HepG2 (cell line): Measurements from ENCODE around the gene ATAD1. TPM values are rescaled to one million over a fixed set of nuclear protein-coding genes. Genes with fewer than 3 reads are reported as not detected.

Source experiments
- ATAC-seq: fragments of 200-7000 bp; cut with Tn5 transposase; 3 replicates; pipeline ENCODE4 v1.9.1; 2020; ENCODE audit warnings: mild to moderate bottlenecking, moderate library complexity
- BruUV-seq: library from RNA; stranded (reverse); fragments of 400-500 nt; replicated peaks from 2 replicates; lab custom pipeline; 2021; lab: Mats Ljungman, UMichigan
- CTCF ChIA-PET: fragments of 300-600 bp; formaldehyde crosslinking; extraction: SDS; loops from one replicate; lab custom pipeline; 2021; ENCODE audit warnings: low total read pairs, inconsistent platforms, low intra/inter-chr PET ratio; lab: Yijun Ruan, JAX
- POLR2A ChIA-PET: fragments of 350-600 bp; sonication (Branson Sonifier 250); formaldehyde crosslinking; loops from one replicate; lab custom pipeline; 2020; ENCODE audit warnings: antibody characterized with exemption, inconsistent platforms; lab: Yijun Ruan, JAX
- DNase-seq: peaks from one replicate; pipeline ENCODE4 v3.0.0-alpha.2; 2015; ENCODE audit warnings: low spot score
- FAIRE-seq: peaks from 3 replicates; lab custom pipeline; 2011; peaks lifted over from hg19 to GRCh38; lab: Jason Lieb, UNC
- H2AFZ ChIP-seq: one replicate; pipeline ENCODE4 v1.6.1; 2011; ENCODE audit warnings: low read length, inconsistent platforms
- H3K27ac ChIP-seq: fragments of 300-600 bp; 3 replicates; pipeline ENCODE4 v1.8.0; 2011; ENCODE audit warnings: mixed run types, mild to moderate bottlenecking, mixed read lengths, low read length, inconsistent platforms; ENCODE audit not compliant: insufficient read depth; ENCODE audit errors: extremely low read length
- H3K27me3 ChIP-seq, 2 experiments: fragments of 200-600 bp in 1 of 2; 2 replicates in 1 of 2; 3 replicates in 1 of 2; pipeline versions ENCODE4 v1.6.0 to v1.8.0; 2011; ENCODE audit warnings: low read length in 2 of 2, mild to moderate bottlenecking in 2 of 2, moderate library complexity in 2 of 2, inconsistent platforms in 1 of 2; ENCODE audit not compliant: insufficient read depth in 2 of 2, control insufficient read depth in 1 of 2
- H3K36me3 ChIP-seq, 2 experiments: fragments of 200-600 bp in 1 of 2; replicated peaks in 1 of 2; 2 replicates in 1 of 2; 3 replicates in 1 of 2; pipeline versions ENCODE4 v1.5.1 to v1.8.0; 2011; ENCODE audit warnings: low read length in 2 of 2, inconsistent platforms in 1 of 2; ENCODE audit not compliant: insufficient read depth in 2 of 2, control insufficient read depth in 1 of 2
- H3K4me1 ChIP-seq: 2 replicates; pipeline ENCODE4 v1.5.1; 2012; ENCODE audit warnings: low read length, inconsistent platforms; ENCODE audit not compliant: insufficient read depth
- H3K4me2 ChIP-seq: 2 replicates; pipeline ENCODE4 v1.6.0; 2011; ENCODE audit warnings: low read depth, low read length, inconsistent platforms
- H3K4me3 ChIP-seq, 3 experiments: fragments of 200-600 bp in 1 of 3; sonication (generic), shearing (Covaris generic) in 1 of 3; replicated peaks in 1 of 3; 2 replicates each; pipeline ENCODE4 v1.5.1; 2011 to 2016; ENCODE audit warnings: low read length in 3 of 3, inconsistent platforms in 2 of 3, low read depth in 2 of 3, mild to moderate bottlenecking in 2 of 3, control low read depth in 1 of 3, mixed read lengths in 1 of 3; ENCODE audit not compliant: insufficient read depth in 1 of 3
- H3K79me2 ChIP-seq: one replicate; pipeline ENCODE4 v1.6.1; 2011; ENCODE audit warnings: low read length, inconsistent platforms; ENCODE audit not compliant: insufficient read depth
- H3K9ac ChIP-seq: 2 replicates; pipeline ENCODE4 v1.6.0; 2011; ENCODE audit warnings: mild to moderate bottlenecking, low read depth, low read length, inconsistent platforms; ENCODE audit not compliant: insufficient read depth
- H3K9me3 ChIP-seq: 2 replicates; pipeline ENCODE4 v1.5.1; 2012; ENCODE audit warnings: mild to moderate bottlenecking, low read length
- H4K20me1 ChIP-seq: 2 replicates; pipeline ENCODE4 v1.6.0; 2011; ENCODE audit warnings: inconsistent platforms, mild to moderate bottlenecking, low read length, moderate library complexity; ENCODE audit not compliant: insufficient read depth
- ARID3A ChIP-seq: IDR thresholded peaks from 2 replicates; pipeline ENCODE4 v1.6.1; 2012; ENCODE audit warnings: low read depth, low read length, improper control_type of control experiment
- ARID5B ChIP-seq: IDR thresholded peaks from 2 replicates; pipeline ENCODE4 v1.4.0; 2020; ENCODE audit warnings: mild to moderate bottlenecking, missing genetic modification reagents
- EP300 ChIP-seq, 3 experiments: sonication (generic) in 1 of 3; formaldehyde crosslinking in 1 of 3; IDR thresholded peaks; 2 replicates each; pipeline versions ENCODE4 v1.5.1 to v1.6.1; 2011 to 2020; ENCODE audit warnings: low read depth in 2 of 3, low read length in 2 of 3, borderline replicate concordance in 1 of 3, improper control_type of control experiment in 1 of 3, mild to moderate bottlenecking in 1 of 3, missing genetic modification reagents in 1 of 3, moderate library complexity in 1 of 3
- FOSL2 ChIP-seq: sonication (generic); formaldehyde crosslinking; IDR thresholded peaks from 2 replicates; pipeline ENCODE4 v1.4.0; 2020; ENCODE audit warnings: missing genetic modification reagents
- FOXA1 ChIP-seq, 2 experiments: fragments of 450-650 bp in 1 of 2; sonication (generic) in 1 of 2; formaldehyde crosslinking in 1 of 2; IDR thresholded peaks; 2 replicates each; pipeline versions ENCODE4 v1.4.0 to v1.6.1; 2016 to 2020; ENCODE audit warnings: missing genetic modification reagents in 1 of 2
- FOXA3 ChIP-seq: IDR thresholded peaks from 2 replicates; pipeline ENCODE4 v1.6.1; 2016; ENCODE audit warnings: missing genetic modification reagents, missing compliant biosample characterization
- HMG20A ChIP-seq: IDR thresholded peaks from 2 replicates; pipeline ENCODE4 v1.6.1; 2016; ENCODE audit warnings: borderline replicate concordance
- MBD4 ChIP-seq: IDR thresholded peaks from 2 replicates; pipeline ENCODE4 v1.6.1; 2012; ENCODE audit warnings: low read length, inconsistent platforms, borderline replicate concordance
- MTA1 ChIP-seq: sonication (generic); formaldehyde crosslinking; IDR thresholded peaks from 2 replicates; pipeline ENCODE4 v1.4.0; 2020; ENCODE audit warnings: missing genetic modification reagents, mild to moderate bottlenecking, borderline replicate concordance
- NFYC ChIP-seq: IDR thresholded peaks from 2 replicates; pipeline ENCODE4 v1.6.1; 2016; ENCODE audit warnings: missing genetic modification reagents, missing compliant biosample characterization
- NR0B2 ChIP-seq: sonication (generic); formaldehyde crosslinking; IDR thresholded peaks from 2 replicates; pipeline ENCODE4 v1.4.0; 2020; ENCODE audit warnings: mild to moderate bottlenecking, missing genetic modification reagents
- PLRG1 ChIP-seq: fragments of 450-650 bp; conservative IDR thresholded peaks from 2 replicates; pipeline ENCODE4 v1.6.1; 2016
- TBX3 ChIP-seq: fragments of 450-650 bp; IDR thresholded peaks from 2 replicates; pipeline ENCODE4 v1.6.1; 2017; ENCODE audit warnings: antibody characterized with exemption, mild to moderate bottlenecking, inconsistent platforms, borderline replicate concordance
- ZBTB44 ChIP-seq: sonication (generic); formaldehyde crosslinking; IDR thresholded peaks from 2 replicates; pipeline ENCODE4 v1.4.0; 2020; ENCODE audit warnings: missing genetic modification reagents
- ZFP82 ChIP-seq: sonication (generic); formaldehyde crosslinking; IDR thresholded peaks from 2 replicates; pipeline ENCODE4 v1.5.1; 2020; ENCODE audit warnings: mild to moderate bottlenecking, missing genetic modification reagents, borderline replicate concordance
- ZNF333 ChIP-seq: sonication (generic); formaldehyde crosslinking; IDR thresholded peaks from 2 replicates; pipeline ENCODE4 v1.4.0; 2020; ENCODE audit warnings: mild to moderate bottlenecking, missing genetic modification reagents, borderline replicate concordance
- ZNF879 ChIP-seq: sonication (generic); formaldehyde crosslinking; IDR thresholded peaks from 2 replicates; pipeline ENCODE4 v1.8.1; 2023; ENCODE audit warnings: missing genetic modification reagents
- WGBS: methylation state at CpG from one replicate; pipeline ENCODE4 v1.1.6; 2017; ENCODE audit warnings: low lambda C conversion rate; 5-methylcytosine and 5-hydroxymethylcytosine counted together
- in situ Hi-C: cut with HindIII; loops from 2 replicates; pipeline ENCODE4 v1.10.0; 2017; ENCODE audit warnings: low pct_unique_long_range_greater_than_20kb; ENCODE audit not compliant: extremely low pct_ligation_motif_present
- intact Hi-C: fragments of 100-400 bp; cut with micrococcal nuclease; formaldehyde crosslinking; loops from one replicate; pipeline ENCODE4 v1.10.0; 2022; ENCODE audit not compliant: unreplicated experiment
- polyA plus RNA-seq, 8 experiments: library from polyadenylated mRNA; depleted of rRNA in 3 of 8; stranded (reverse) in 7 of 8; unstranded in 1 of 8; fragments of >200 nt; fragmentation: Illumina TruSeq in 4 of 8; extraction: Trizol in 4 of 8; gene quantifications; 2 replicates each; pipeline versions ENCODE4 v1.2.1 to v1.2.3, GENCODE V29; 2011 to 2016; ENCODE audit warnings: low read depth in 4 of 8, missing spikeins in 1 of 8, mixed read lengths in 1 of 8; ENCODE audit not compliant: insufficient read depth in 1 of 8
- total RNA-seq, 5 experiments: library from RNA; depleted of rRNA; stranded (reverse); fragments of >200 nt; fragmentation: Illumina TruSeq; extraction: Trizol; gene quantifications; 2 replicates each; pipeline ENCODE4 v1.2.3, GENCODE V29; 2016; ENCODE audit warnings: low read depth in 1 of 5

The ATAD1 gene
- total and polyA plus RNA-seq, 2 of the 13 experiments (the other 11 are each of a cell fraction or from before 2014, with no cell fraction given), result 14.9 to 28.2 TPM

- Histone ChIP-seq H3K9me3 (no peaks in the 10 kb centered on the region), H4K20me1 (no peaks in the 10 kb centered on the region), H3K27ac (no peak overlapping the region), H3K27me3 (peaks cover 0 to 1% of the 10 kb centered on the region in 2 experiments; a peak in 1 of 5 replicates), H3K4me1 (peaks cover 21% of the 10 kb centered on the region), H3K79me2 (no peaks in the 10 kb centered on the region), H3K4me3 (no peak overlapping the region), H3K4me2 (no peak overlapping the region), H2AFZ (no peak overlapping the region), H3K9ac (no peak overlapping the region), H3K36me3 (no peaks in the 10 kb centered on the region)
- intact Hi-C loops, result no loop called here
- in situ Hi-C loops, result no loop called here
- ChIA-PET CTCF (no interaction called here), POLR2A (interaction anchor here (0.7 to 2.2 kb wide), 4 partner anchors 12 to 272 kb away, joined by 3 to 11 read pairs (median 6); partner anchors contain the start of gene ATAD1)
- 50% methylated on average over 1 of the region's 1 CpG for WGBS
- peak; percentile 84 for ATAC-seq
- peak; percentile 77 for DNase-seq
- FAIRE-seq, result no peak
- BruUV-seq, result no TSS peak
- TF ChIP-seq ZBTB44, result no peak
- TF ChIP-seq HMG20A (CRISPR knock-in tag), result no peak
- TF ChIP-seq MTA1 (CRISPR knock-in tag), result no peak
- TF ChIP-seq EP300 (IDR thresholded peaks at IDR 0.05; ENCODE audit: low read depth in 2 of 2, low read length in 2 of 2), result peak in 1 of 2 experiments; percentile 37; a peak in 1 of 4 replicates
- TF ChIP-seq EP300 (CRISPR knock-in tag; IDR thresholded peaks at IDR 0.05; ENCODE audit: borderline replicate concordance), result no peak
- no peak for TF ChIP-seq MBD4
- no peak for TF ChIP-seq ZFP82
- TF ChIP-seq NR0B2 (CRISPR knock-in tag), result no peak
- no peak for TF ChIP-seq ZNF879
- TF ChIP-seq TBX3, result no peak
- peak; percentile 89 for TF ChIP-seq FOSL2 (CRISPR knock-in tag)
- no peak for TF ChIP-seq NFYC
- no peak for TF ChIP-seq FOXA1 (IDR thresholded peaks at IDR 0.05)
- peak; percentile 81 for TF ChIP-seq FOXA1 (CRISPR knock-in tag; IDR thresholded peaks at IDR 0.05)
- no peak for TF ChIP-seq ZNF333 (CRISPR knock-in tag)
- TF ChIP-seq PLRG1, result no peak
- TF ChIP-seq FOXA3 (CRISPR knock-in tag), result peak; percentile 47; the same call in 1 of the 2 replicates
- TF ChIP-seq ARID5B, result peak; percentile 17; the same call in 1 of the 2 replicates
- TF ChIP-seq ARID3A, result 0 out of 2 replicates have a peak, but pooled peaks have one; percentile 13
Observed at GRCh38 chr10:87842220-87842641, 24.2 kb upstream of the ATAD1 start.
